Right atrium auricular region (tissue), 2 donors: Measurements from ENCODE around the gene GALNT13. TPM values are rescaled to one million over a fixed set of nuclear protein-coding genes. Genes with fewer than 3 reads are reported as not detected.

Source experiments
- DNase-seq: peaks from one replicate; pipeline ENCODE4 v3.0.0-alpha.2; 2019; ENCODE audit warnings: low spot score
- H3K27ac ChIP-seq, 2 donors: fragments of 200-600 bp; sonication (generic); 1 replicate in 1 of 2; 2 replicates in 1 of 2; pipeline ENCODE4 v1.5.1; 2016 to 2019
- H3K27me3 ChIP-seq, 2 donors: fragments of 200-600 bp; sonication (generic); one replicate each; pipeline versions ENCODE4 v1.5.1 to v1.6.0; 2017 to 2019
- H3K36me3 ChIP-seq: fragments of 200-600 bp; sonication (generic); one replicate; pipeline ENCODE4 v1.5.1; 2016
- H3K4me1 ChIP-seq, 2 donors: fragments of 200-600 bp; sonication (generic); one replicate each; pipeline versions ENCODE4 v1.5.1 to v1.6.0; 2017 to 2019
- H3K4me3 ChIP-seq, 2 donors: fragments of 200-600 bp; sonication (generic); 1 replicate in 1 of 2; 2 replicates in 1 of 2; pipeline ENCODE4 v1.5.1; 2017 to 2019; ENCODE audit warnings: mild to moderate bottlenecking in 1 of 2, moderate library complexity in 1 of 2
- H3K9me3 ChIP-seq, 2 donors: fragments of 200-600 bp; sonication (generic); one replicate each; pipeline ENCODE4 v1.5.1; 2019
- CTCF ChIP-seq, 2 donors: fragments of 200-600 bp; sonication (generic); IDR thresholded peaks; one replicate each; pipeline ENCODE4 v1.5.1; 2019; ENCODE audit warnings: antibody characterized with exemption in 2 of 2
- total RNA-seq, 2 donors: library from RNA; depleted of rRNA; stranded (reverse); fragments of >200 nt; gene quantifications; one replicate each; pipeline ENCODE4 v1.1.0, GENCODE V29; 2016

The GALNT13 gene
- total RNA-seq, 2 donors from 2014 or later = 0.55 to 2.2 TPM

GRCh38 chr2:154240921-154241379 is 369.2 kb downstream of the GALNT13 start:
- no peak for DNase-seq
- H3K27ac ChIP-seq = no peak overlapping the region

GRCh38 chr2:154242687-154243086 is 371.0 kb downstream of the GALNT13 start:
- no peaks in the 10 kb centered on the region for H3K27me3 ChIP-seq
- no peak for TF ChIP-seq CTCF (IDR thresholded peaks at IDR 0.05)
- DNase-seq = no peak
- H3K4me1 ChIP-seq = no peaks in the 10 kb centered on the region
- H3K4me3 ChIP-seq = no peak overlapping the region
- no peak overlapping the region for H3K27ac ChIP-seq
- H3K36me3 ChIP-seq = no peaks in the 10 kb centered on the region
- no peaks in the 10 kb centered on the region for H3K9me3 ChIP-seq

More at GRCh38 chr2:154240921-154241379, 369.2 kb downstream of the GALNT13 start:
- Histone ChIP-seq H3K4me1 (no peaks in the 10 kb centered on the region), H3K36me3 (no peaks in the 10 kb centered on the region), H3K27me3 (no peaks in the 10 kb centered on the region), H3K9me3 (no peaks in the 10 kb centered on the region), H3K4me3 (no peak overlapping the region)
- TF ChIP-seq CTCF (IDR thresholded peaks at IDR 0.05) = no peak

- H3K27me3 ChIP-seq = no peaks in the 10 kb centered on the region
- no peak overlapping the region for H3K27ac ChIP-seq
- no peaks in the 10 kb centered on the region for H3K9me3 ChIP-seq
- no peaks in the 10 kb centered on the region for H3K36me3 ChIP-seq
- no peaks in the 10 kb centered on the region for H3K4me1 ChIP-seq
- DNase-seq = no peak
- no peak for TF ChIP-seq CTCF (IDR thresholded peaks at IDR 0.05)
- no peak overlapping the region for H3K4me3 ChIP-seq
These were observed 372.0 kb downstream of the GALNT13 start for GRCh38 chr2:154243685-154244084.

- Histone ChIP-seq H3K27me3 (no peaks in the 10 kb centered on the region), H3K4me1 (no peaks in the 10 kb centered on the region), H3K27ac (no peak overlapping the region), H3K9me3 (no peaks in the 10 kb centered on the region), H3K36me3 (no peaks in the 10 kb centered on the region), H3K4me3 (no peak overlapping the region)
- DNase-seq = no peak
- TF ChIP-seq CTCF (IDR thresholded peaks at IDR 0.05) = no peak
These were observed 373.2 kb downstream of the GALNT13 start for GRCh38 chr2:154244932-154245331.

GRCh38 chr2:154247503-154247902 is 375.8 kb downstream of the GALNT13 start:
- no peak for TF ChIP-seq CTCF (IDR thresholded peaks at IDR 0.05)
- H3K9me3 ChIP-seq = no peaks in the 10 kb centered on the region
- no peaks in the 10 kb centered on the region for H3K27me3 ChIP-seq
- no peak for DNase-seq
- H3K36me3 ChIP-seq = no peaks in the 10 kb centered on the region
- H3K4me1 ChIP-seq = no peaks in the 10 kb centered on the region
- no peak overlapping the region for H3K27ac ChIP-seq
- H3K4me3 ChIP-seq = no peak overlapping the region

- TF ChIP-seq CTCF (IDR thresholded peaks at IDR 0.05) = no peak
- DNase-seq = no peak
- Histone ChIP-seq H3K27me3 (no peaks in the 10 kb centered on the region), H3K4me1 (no peaks in the 10 kb centered on the region), H3K9me3 (no peaks in the 10 kb centered on the region), H3K4me3 (no peak overlapping the region), H3K36me3 (no peaks in the 10 kb centered on the region), H3K27ac (no peak overlapping the region)
These were observed 384.4 kb downstream of the GALNT13 start for GRCh38 chr2:154256136-154256535.
